Stimulated activated CD4-positive, alpha-beta T cell treated with anti-CD3 and anti-CD28 coated beads, Interleukin-1b, Interleukin-23, amount 100 ng/mL, for 4 hours (primary cell): ENCODE measurements around the gene BTBD9.

ENCODE experiments used
- DNase-seq, 2 donors: peaks; one replicate each; pipeline ENCODE4 v3.0.0-alpha.2; 2020; ENCODE audit warnings: low read depth in 2 of 2

BTBD9 gene

GRCh38 chr6:38290133-38290799 lies 349.5 kb downstream of the BTBD9 start:
- DNase-seq: no peak

- DNase-seq: no peak
These were observed 352.2 kb downstream of the BTBD9 start for GRCh38 chr6:38287487-38287886.

- DNase-seq: no peak
These were observed 354.8 kb downstream of the BTBD9 start for GRCh38 chr6:38284802-38285394.

GRCh38 chr6:38283734-38284362 lies 355.9 kb downstream of the BTBD9 start:
- DNase-seq: no peak

DNA sequence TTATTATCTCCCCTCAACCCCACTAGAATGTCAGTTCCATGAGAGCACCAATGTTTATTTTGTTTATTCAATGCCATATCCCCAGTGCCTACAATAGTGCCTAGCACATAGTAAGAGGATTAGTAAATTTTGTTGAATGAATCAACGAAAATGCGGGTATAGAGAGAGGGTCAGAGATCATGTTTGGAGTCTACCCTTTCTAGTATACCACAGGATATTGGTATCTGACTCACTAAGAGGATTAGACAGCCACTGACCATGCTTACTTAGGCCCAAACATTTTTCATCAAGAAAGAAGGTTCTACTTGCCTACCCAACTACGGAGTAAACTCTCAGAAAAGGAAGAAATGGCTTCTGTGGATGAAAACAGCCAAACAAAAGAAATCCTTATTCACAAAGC lies 356.8 kb downstream of the BTBD9 start:
- DNase-seq: no peak

DNA sequence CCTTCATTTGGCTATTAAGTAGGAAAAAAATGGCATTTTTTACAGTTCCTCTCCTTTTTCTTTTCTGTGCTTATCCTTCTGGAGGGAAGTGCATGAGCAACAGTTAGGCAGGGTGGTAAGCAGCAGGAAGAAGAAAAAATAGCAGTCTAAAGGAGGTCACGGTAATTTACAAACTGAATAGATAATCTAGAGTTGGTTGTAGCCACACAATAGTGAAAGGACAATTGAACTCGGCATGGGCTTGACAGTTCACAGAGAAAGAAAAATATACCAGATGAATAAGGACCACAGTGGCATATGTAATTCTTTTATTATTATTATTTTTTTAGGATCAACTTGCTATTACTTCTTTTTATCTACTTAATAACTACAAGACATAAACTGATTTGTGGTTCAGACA lies 358.6 kb downstream of the BTBD9 start:
- no peak for DNase-seq

- DNase-seq: no peak
These were observed 359.7 kb downstream of the BTBD9 start for GRCh38 chr6:38279963-38280588.

DNA sequence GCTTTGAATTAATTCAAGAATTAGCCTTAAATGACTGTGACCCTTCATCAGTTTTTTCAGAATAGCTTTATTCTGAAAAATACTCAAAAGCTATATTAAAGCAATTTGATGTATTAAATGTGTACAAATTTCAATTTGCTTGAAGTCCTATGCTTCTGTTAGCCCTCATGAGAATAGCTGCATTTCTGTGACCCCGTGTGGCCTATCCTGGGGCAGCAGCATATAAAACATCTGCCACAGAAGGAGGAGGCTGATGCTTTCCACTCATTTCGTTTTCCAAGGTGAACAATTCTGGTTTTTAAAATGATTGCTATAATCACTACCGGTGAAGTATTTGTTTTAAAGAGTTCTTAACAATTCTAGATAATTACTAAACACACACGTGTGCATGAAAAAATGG lies 360.3 kb downstream of the BTBD9 start:
- DNase-seq: no peak

DNA sequence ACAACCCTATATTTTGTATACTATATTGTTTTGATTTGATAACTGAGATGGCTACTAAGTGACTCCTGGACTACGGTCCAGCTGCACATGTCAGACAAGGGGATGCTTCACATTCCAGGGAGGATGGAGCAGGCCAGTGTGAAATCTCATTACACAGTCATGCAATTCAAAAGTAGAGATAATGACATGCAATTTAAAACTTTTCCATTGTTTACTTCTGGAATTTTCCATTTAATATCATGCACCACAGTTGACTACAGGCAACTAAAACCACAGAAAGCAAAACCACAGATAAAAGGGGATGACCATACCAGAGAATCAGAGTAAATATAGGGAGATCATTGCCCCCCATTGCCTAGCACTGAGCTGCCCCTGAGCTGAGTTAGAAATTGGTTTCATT lies 366.4 kb downstream of the BTBD9 start:
- no peak for DNase-seq

DNA sequence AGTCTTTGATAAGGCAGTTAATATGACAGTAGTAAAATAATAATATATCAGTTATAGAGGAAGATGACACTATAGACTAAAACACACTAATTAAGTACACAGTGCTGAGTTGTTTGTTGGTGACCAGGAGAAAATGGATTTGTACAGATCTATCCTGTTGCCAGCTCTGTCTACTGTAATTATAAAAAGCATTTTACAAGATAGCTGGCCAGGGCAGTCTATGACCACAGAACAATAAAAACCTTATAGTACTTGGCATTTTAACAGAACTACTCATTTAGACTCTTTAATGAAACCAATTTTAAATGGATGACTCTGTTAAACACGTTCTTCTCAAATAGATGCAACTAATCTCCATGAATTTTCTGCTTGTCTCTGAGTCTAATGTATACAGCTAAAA lies 367.5 kb downstream of the BTBD9 start:
- no peak for DNase-seq

GRCh38 chr6:38271081-38271480 lies 368.6 kb downstream of the BTBD9 start:
- DNase-seq: no peak

DNA sequence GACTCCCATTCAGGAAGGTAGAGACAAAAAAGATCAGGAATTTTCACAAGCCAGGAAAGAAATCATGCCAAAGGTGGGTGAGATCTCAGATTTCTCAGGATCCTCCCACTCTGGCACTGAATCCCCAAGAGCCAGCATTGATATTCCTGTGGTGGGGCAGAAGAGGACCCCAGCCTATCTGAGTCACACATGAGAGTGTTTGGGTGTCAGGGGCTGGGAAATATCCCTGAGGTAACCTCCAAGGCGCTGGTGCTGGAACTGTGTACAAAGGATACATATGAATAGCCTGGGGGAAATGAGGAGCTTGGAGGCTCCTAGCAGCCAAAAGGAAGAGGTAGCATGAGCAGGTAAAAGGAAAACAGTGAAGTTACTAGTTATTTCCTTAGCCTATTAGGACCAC lies 369.4 kb downstream of the BTBD9 start:
- DNase-seq: no peak

GRCh38 chr6:38269461-38270172 lies 370.1 kb downstream of the BTBD9 start:
- no peak for DNase-seq

- DNase-seq: no peak
These were observed 371.4 kb downstream of the BTBD9 start for GRCh38 chr6:38268342-38268741.

- DNase-seq: no peak
These were observed 372.8 kb downstream of the BTBD9 start for GRCh38 chr6:38266921-38267354.

GRCh38 chr6:38264605-38265004 lies 375.1 kb downstream of the BTBD9 start:
- no peak for DNase-seq

DNA sequence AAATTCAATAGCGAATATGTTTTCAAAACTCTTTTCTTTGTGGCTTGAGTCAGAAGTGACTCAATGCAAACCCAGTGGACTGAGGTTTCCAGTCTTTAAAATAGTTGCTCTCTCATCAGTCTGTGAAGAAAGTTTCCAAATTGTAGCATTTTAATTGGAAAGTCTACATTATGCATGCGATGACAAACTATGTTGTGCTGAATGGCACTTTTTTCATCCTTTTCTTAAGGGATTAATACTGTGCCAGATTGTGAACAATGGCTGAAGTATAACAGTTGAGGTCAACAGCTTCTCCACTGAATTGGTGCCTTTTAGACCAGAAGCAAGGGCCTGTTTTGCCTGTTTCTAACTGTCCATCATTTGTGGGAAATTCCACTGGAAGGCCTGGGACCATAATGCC lies 377.1 kb downstream of the BTBD9 start:
- DNase-seq: no peak

DNA sequence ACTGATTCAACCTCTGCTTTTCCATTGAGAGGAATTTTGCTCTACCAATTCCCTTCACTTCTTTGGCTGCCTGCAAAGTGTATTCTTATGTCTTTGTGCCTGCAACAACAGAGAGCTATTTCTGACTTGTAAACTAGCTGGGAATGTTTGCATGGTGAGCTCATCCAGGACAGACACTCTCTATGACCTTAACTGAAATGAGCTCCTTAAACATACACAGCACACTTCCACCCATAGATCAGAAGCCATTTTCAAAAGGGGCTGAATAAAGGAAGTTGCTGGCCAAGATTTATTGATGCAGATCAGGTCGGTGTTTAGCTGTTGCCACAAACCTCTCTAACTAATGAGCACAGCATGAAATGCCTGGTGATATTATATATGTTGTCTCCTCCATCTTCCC lies 377.7 kb downstream of the BTBD9 start:
- no peak for DNase-seq

- no peak for DNase-seq
These were observed 378.1 kb downstream of the BTBD9 start for GRCh38 chr6:38261626-38262025.

DNA sequence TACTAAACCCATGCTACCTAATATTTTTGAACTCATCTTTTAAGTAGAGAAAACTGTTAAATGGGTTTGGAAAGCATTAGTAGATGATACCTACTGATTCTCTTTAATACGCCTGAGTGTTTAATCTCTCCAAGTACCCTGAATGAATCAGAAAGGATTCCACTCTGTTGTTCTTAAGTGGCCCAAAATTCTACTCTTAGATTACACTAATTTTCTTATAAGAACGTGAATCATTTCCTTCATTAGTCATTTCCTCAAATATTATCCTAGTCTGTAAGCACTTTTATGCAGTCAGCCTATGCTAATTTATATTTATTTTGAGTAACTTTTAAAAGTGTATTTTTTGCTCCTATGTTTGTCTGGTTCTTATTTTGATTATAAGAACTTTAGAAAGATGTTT lies 380.0 kb downstream of the BTBD9 start:
- DNase-seq: no peak

DNA sequence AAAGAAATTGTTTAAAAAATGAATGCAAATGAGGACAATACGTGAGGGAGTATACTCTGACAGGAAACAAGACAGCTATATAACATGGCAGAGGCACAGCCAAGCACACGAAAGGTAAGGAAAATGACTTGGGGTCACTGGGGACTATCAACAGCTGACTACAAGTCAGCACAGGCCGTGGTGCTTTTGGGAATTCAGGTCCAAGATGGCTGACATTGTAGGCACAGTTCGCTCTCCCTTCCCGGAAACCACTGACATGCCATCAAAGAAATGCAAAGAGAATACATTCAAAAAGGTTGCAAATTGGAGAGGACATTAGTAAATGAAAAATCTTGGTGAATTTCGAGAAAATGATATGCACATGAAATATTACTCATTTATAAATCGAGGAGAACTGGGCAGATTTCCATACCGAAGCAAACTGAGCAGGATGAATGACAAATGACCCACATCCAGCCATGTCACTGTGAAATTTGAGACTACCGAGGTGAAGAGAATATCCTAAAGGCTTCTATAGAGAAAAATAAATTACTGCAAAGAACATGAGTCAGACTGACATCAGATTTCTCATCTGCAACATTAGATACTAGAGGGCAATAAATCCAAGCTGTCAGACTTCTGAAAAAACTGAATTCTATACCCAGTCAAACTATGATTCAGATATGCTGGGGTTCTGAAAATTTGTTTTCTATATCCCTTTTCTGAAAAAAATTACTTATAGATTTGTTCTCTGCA lies 391.1 kb downstream of the BTBD9 start:
- no peak for DNase-seq

- DNase-seq: no peak
These were observed 394.4 kb downstream of the BTBD9 start for GRCh38 chr6:38245295-38245694.
